H1 (cell line): ENCODE data around the gene CD72. TPM values are rescaled to one million over a fixed set of nuclear protein-coding genes. Genes with fewer than 3 reads are reported as not detected.
"Not testable (repeated sequence)": the region's sequence is repeated elsewhere in the genome, so short reads cannot be mapped to it uniquely, and the experiment has no call there.

Experiments used
- CTCF ChIA-PET: fragments of 300-600 bp; sonication (Branson Sonifier 250); formaldehyde crosslinking; loops from one replicate; lab custom pipeline; 2021; ENCODE audit not compliant: partially characterized antibody; lab: Charles Lee
- POLR2A ChIA-PET: fragments of 300-600 bp; sonication (Branson Sonifier 250); formaldehyde crosslinking; loops from one replicate; lab custom pipeline; 2021; ENCODE audit warnings: inconsistent platforms; ENCODE audit not compliant: partially characterized antibody; lab: Charles Lee
- DNase-seq, 2 experiments: peaks; one replicate each; pipeline versions ENCODE4 v3.0.0 to v3.0.0-alpha.2; 2010 to 2022; ENCODE audit warnings: low spot score in 2 of 2, low read depth in 1 of 2, mixed read lengths in 1 of 2
- FAIRE-seq: peaks from 2 replicates; lab custom pipeline; 2011; peaks lifted over from hg19 to GRCh38; lab: Jason Lieb, UNC
- H2AFZ ChIP-seq: 2 replicates; pipeline ENCODE4 v1.8.1; 2012; ENCODE audit warnings: low read length, inconsistent platforms
- H2AK5ac ChIP-seq: 2 replicates; pipeline ENCODE4 v1.6.1; 2013; ENCODE audit warnings: low read depth, low read length
- H2BK120ac ChIP-seq: replicated peaks from 2 replicates; pipeline ENCODE3; 2013; ENCODE audit warnings: low read depth, low read length, inconsistent platforms
- H2BK12ac ChIP-seq: 2 replicates; pipeline ENCODE4 v1.6.1; 2013; ENCODE audit warnings: low read depth, low read length
- H2BK15ac ChIP-seq: 2 replicates; pipeline ENCODE4 v1.6.1; 2013; ENCODE audit warnings: low read length
- H2BK20ac ChIP-seq: 2 replicates; pipeline ENCODE4 v1.6.1; 2013; ENCODE audit warnings: low read length
- H2BK5ac ChIP-seq: 2 replicates; pipeline ENCODE4 v1.6.1; 2013; ENCODE audit warnings: low read depth, low read length
- H3K14ac ChIP-seq: 2 replicates; pipeline ENCODE4 v1.6.1; 2013; ENCODE audit warnings: inconsistent platforms; ENCODE audit not compliant: insufficient read length
- H3K18ac ChIP-seq: 2 replicates; pipeline ENCODE4 v1.6.1; 2013; ENCODE audit warnings: low read length; ENCODE audit errors: extremely low read depth
- H3K23ac ChIP-seq: 2 replicates; pipeline ENCODE4 v1.6.1; 2013; ENCODE audit warnings: inconsistent platforms; ENCODE audit not compliant: insufficient read length
- H3K23me2 ChIP-seq: 2 replicates; pipeline ENCODE4 v1.6.1; 2013; ENCODE audit warnings: low read depth, low read length
- H3K27ac ChIP-seq: 2 replicates; pipeline ENCODE4 v1.6.1; 2011; ENCODE audit warnings: low read depth, low read length, inconsistent platforms
- H3K27me3 ChIP-seq, 4 experiments: replicated peaks in 1 of 4; 1 replicate in 1 of 4; 2 replicates in 3 of 4; pipeline versions ENCODE4 v1.6.1 to v1.8.1; 2011 to 2013; ENCODE audit warnings: low read length in 3 of 4, mild to moderate bottlenecking in 3 of 4, inconsistent platforms in 2 of 4, mixed read lengths in 2 of 4, moderate library complexity in 1 of 4; ENCODE audit not compliant: control insufficient read depth in 3 of 4, insufficient read depth in 3 of 4; ENCODE audit errors: extremely low read depth in 1 of 4
- H3K36me3 ChIP-seq, 4 experiments: 2 replicates each; pipeline versions ENCODE4 v1.6.1 to v1.8.1; 2011 to 2013; ENCODE audit warnings: mild to moderate bottlenecking in 4 of 4, low read length in 3 of 4, moderate library complexity in 2 of 4, control low read depth in 1 of 4, inconsistent platforms in 1 of 4; ENCODE audit not compliant: insufficient read depth in 4 of 4, control insufficient read depth in 2 of 4
- H3K4ac ChIP-seq: replicated peaks from 2 replicates; pipeline ENCODE3; 2013; ENCODE audit warnings: low read length, low read depth, mixed read lengths, inconsistent platforms; ENCODE audit not compliant: insufficient read length
- H3K4me1 ChIP-seq, 4 experiments: replicated peaks in 1 of 4; 1 replicate in 1 of 4; 2 replicates in 3 of 4; pipeline versions ENCODE4 v1.6.1 to v1.8.1; 2011 to 2013; ENCODE audit warnings: low read length in 3 of 4, inconsistent platforms in 2 of 4, mixed read lengths in 1 of 4; ENCODE audit not compliant: insufficient read depth in 4 of 4, control insufficient read depth in 3 of 4
- H3K4me2 ChIP-seq, 2 experiments: 2 replicates each; pipeline versions ENCODE4 v1.6.1 to v1.8.1; 2011 to 2013; ENCODE audit warnings: low read depth in 2 of 2, low read length in 2 of 2, control low read depth in 1 of 2, inconsistent platforms in 1 of 2, mild to moderate bottlenecking in 1 of 2; ENCODE audit not compliant: insufficient read depth in 1 of 2
- H3K4me3 ChIP-seq, 4 experiments: fragments of 200-600, 300-600 bp in 1 of 4; sonication (generic), shearing (Covaris generic), sonication (Bioruptor Twin) in 1 of 4; 2 replicates each; pipeline versions ENCODE4 v1.5.1 to v1.8.1; 2011 to 2016; ENCODE audit warnings: low read length in 4 of 4, low read depth in 3 of 4, control low read depth in 2 of 4, inconsistent platforms in 2 of 4, mild to moderate bottlenecking in 2 of 4, mixed read lengths in 1 of 4, moderate library complexity in 1 of 4; ENCODE audit not compliant: insufficient read depth in 2 of 4; ENCODE audit errors: extremely low read depth in 1 of 4
- H3K56ac ChIP-seq: replicated peaks from 2 replicates; pipeline ENCODE3; 2013; ENCODE audit warnings: low read depth, mild to moderate bottlenecking, mixed read lengths, low read length, inconsistent platforms; ENCODE audit not compliant: insufficient read length
- H3K79me1 ChIP-seq: 2 replicates; pipeline ENCODE4 v1.6.1; 2013; ENCODE audit warnings: low read depth, low read length, control low read depth
- H3K79me2 ChIP-seq, 2 experiments: 2 replicates each; pipeline versions ENCODE4 v1.6.1 to v1.8.1; 2012 to 2013; ENCODE audit warnings: low read length in 2 of 2, mild to moderate bottlenecking in 2 of 2, inconsistent platforms in 1 of 2; ENCODE audit not compliant: insufficient read depth in 2 of 2, control insufficient read depth in 1 of 2
- H3K9ac ChIP-seq, 4 experiments: replicated peaks in 1 of 4; 1 replicate in 1 of 4; 2 replicates in 3 of 4; pipeline versions ENCODE4 v1.6.1 to v1.8.1; 2011 to 2013; ENCODE audit warnings: low read depth in 3 of 4, low read length in 3 of 4, control low read depth in 2 of 4, mild to moderate bottlenecking in 2 of 4, moderate library complexity in 2 of 4, inconsistent platforms in 1 of 4; ENCODE audit errors: extremely low read depth in 1 of 4
- H3K9me3 ChIP-seq, 2 experiments: 2 replicates each; pipeline versions ENCODE4 v1.6.1 to v1.8.1; 2012 to 2013; ENCODE audit warnings: mild to moderate bottlenecking in 2 of 2, moderate library complexity in 2 of 2, control low read depth in 1 of 2, inconsistent platforms in 1 of 2, low read depth in 1 of 2, low read length in 1 of 2, mixed read lengths in 1 of 2; ENCODE audit not compliant: insufficient read depth in 2 of 2
- H4K20me1 ChIP-seq, 2 experiments: replicated peaks in 1 of 2; 2 replicates each; pipeline versions ENCODE3 to v1.8.1; 2011 to 2013; ENCODE audit warnings: inconsistent platforms in 2 of 2, low read length in 2 of 2, mild to moderate bottlenecking in 1 of 2; ENCODE audit not compliant: insufficient read depth in 2 of 2, control insufficient read depth in 1 of 2
- H4K5ac ChIP-seq: 2 replicates; pipeline ENCODE4 v1.6.1; 2013; ENCODE audit warnings: low read length, low read depth, mixed read lengths, inconsistent platforms; ENCODE audit not compliant: insufficient read length
- H4K8ac ChIP-seq: 2 replicates; pipeline ENCODE4 v1.8.0; 2013; ENCODE audit warnings: mild to moderate bottlenecking, moderate library complexity, low read length, inconsistent platforms; ENCODE audit not compliant: insufficient read depth; ENCODE audit errors: extremely low read depth
- H4K91ac ChIP-seq: replicated peaks from 2 replicates; pipeline ENCODE3; 2013; ENCODE audit warnings: low read length, mixed read lengths, inconsistent platforms; ENCODE audit not compliant: insufficient read length
- WGBS, 2 experiments: shearing (Covaris generic) in 1 of 2; methylation state at CpG; one replicate each; pipeline versions ENCODE4 v1.1.6 to v1.1.7; 2013 to 2015; ENCODE audit warnings: low lambda C conversion rate in 2 of 2, mixed read lengths in 2 of 2, inconsistent platforms in 1 of 2, low coverage in 1 of 2, missing lambda C conversion rate in 1 of 2; ENCODE audit not compliant: insufficient replicate concordance in 2 of 2, insufficient coverage in 1 of 2, insufficient read length in 1 of 2; ENCODE audit errors: extremely low coverage in 1 of 2, missing lambda C conversion rate in 1 of 2; 5-methylcytosine and 5-hydroxymethylcytosine counted together
- polyA plus RNA-seq, 7 experiments: library from polyadenylated mRNA; depleted of rRNA in 3 of 7; stranded (reverse) in 5 of 7; unstranded in 2 of 7; fragments of >200 nt in 5 of 7; fragments of 200-250 nt in 2 of 7; gene quantifications; 1 replicate in 5 of 7; 2 replicates in 1 of 7; 4 replicates in 1 of 7; pipeline versions ENCODE4 v1.2.1 to v1.2.3, GENCODE V29; 2011 to 2013; ENCODE audit warnings: missing spikeins in 2 of 7, mixed read lengths in 2 of 7
- total RNA-seq: library from RNA; stranded (reverse); fragmentation: NEBNext Ultra II Directional; extraction: Animal tissue kit (Norgen Biotek cat#: 25700); gene quantifications from 2 replicates; pipeline ENCODE4 v1.2.1, GENCODE V29; 2021

Gene CD72
- total and polyA plus RNA-seq, 2 of the 8 experiments (the other 6 are each of a cell fraction or from before 2014, with no cell fraction given) = 4.0 to 4.5 TPM

GRCh38 chr9:35641478-35641877, 23.3 kb upstream of the CD72 start:
- not testable (repeated sequence) for H3K23me2 ChIP-seq, FAIRE-seq
- 100% methylated on average over 3 of the region's 3 CpGs; no CpG with 5 or more reads in 1 of the 2 experiments for WGBS, 2 experiments

GRCh38 chr9:35640431-35640830, 22.2 kb upstream of the CD72 start:
- WGBS, 2 experiments = 97% methylated on average over 15 of the region's 15 CpGs; no CpG with 5 or more reads in 1 of the 2 experiments
- not testable (repeated sequence) for H2BK12ac ChIP-seq, H3K27ac ChIP-seq

More at GRCh38 chr9:35641478-35641877, 23.3 kb upstream of the CD72 start:
- H4K8ac ChIP-seq, H2AFZ ChIP-seq, H3K23ac ChIP-seq, H2BK15ac ChIP-seq, H3K4me3 ChIP-seq, H2AK5ac ChIP-seq, H3K79me1 ChIP-seq, H2BK5ac ChIP-seq, H3K9me3 ChIP-seq, H3K4me1 ChIP-seq, H3K79me2 ChIP-seq, H3K9ac ChIP-seq, H2BK12ac ChIP-seq, H3K27me3 ChIP-seq, H2BK20ac ChIP-seq, H3K27ac ChIP-seq, H3K4me2 ChIP-seq, POLR2A ChIA-PET, H3K36me3 ChIP-seq, H3K56ac ChIP-seq, H2BK120ac ChIP-seq, DNase-seq, H3K18ac ChIP-seq, H3K4ac ChIP-seq, H4K5ac ChIP-seq, H4K91ac ChIP-seq, H4K20me1 ChIP-seq, H3K14ac ChIP-seq: not testable (repeated sequence)
- CTCF ChIA-PET = interaction anchor here (1.0 to 2.1 kb wide), 4 partner anchors 26 to 88 kb away, joined by 3 to 6 read pairs (median 4); no protein-coding TSS in a partner anchor

More at GRCh38 chr9:35640431-35640830, 22.2 kb upstream of the CD72 start:
- H3K23me2 ChIP-seq, H3K79me2 ChIP-seq, H2BK20ac ChIP-seq, H3K9me3 ChIP-seq, H2BK15ac ChIP-seq, H3K27me3 ChIP-seq, H4K8ac ChIP-seq, H3K23ac ChIP-seq, FAIRE-seq, H3K4me3 ChIP-seq, H3K4me1 ChIP-seq, H3K4me2 ChIP-seq, H4K20me1 ChIP-seq, H2AFZ ChIP-seq, H3K79me1 ChIP-seq, H2BK120ac ChIP-seq, H3K9ac ChIP-seq, H2AK5ac ChIP-seq, H4K5ac ChIP-seq, DNase-seq, H3K14ac ChIP-seq, H3K18ac ChIP-seq, H4K91ac ChIP-seq, H3K36me3 ChIP-seq, H3K56ac ChIP-seq, H2BK5ac ChIP-seq, H3K4ac ChIP-seq: not testable (repeated sequence)
- CTCF ChIA-PET = interaction anchor here (1.0 to 1.3 kb wide), 3 partner anchors 21 to 187 kb away, joined by 3 to 4 read pairs (median 3); no protein-coding TSS in a partner anchor
- POLR2A ChIA-PET = interaction anchor here (0.7 kb wide), 1 partner anchor 18 kb away, joined by 3 read pairs; the partner anchor contains the start of genes CCDC107 and RMRP
